Esophagus mucosa (tissue), 1 donor: ENCODE measurements around the gene PFN3. TPM values are rescaled to one million over a fixed set of nuclear protein-coding genes. Genes with fewer than 3 reads are reported as not detected.
"Not testable (repeated sequence)": the region's sequence is repeated elsewhere in the genome, so short reads cannot be mapped to it uniquely, and the experiment has no call there.

Source experiments
- ATAC-seq: fragments of 200-7000 bp; cut with Tn5 transposase; one replicate; pipeline ENCODE4 v1.9.1; 2020
- total RNA-seq: library from RNA; stranded (reverse); gene quantifications from one replicate; pipeline ENCODE4 v1.2.4, GENCODE V29; 2023
- donor health status: DM: yes; HTN: yes; CAD: no.

The PFN3 gene
- total RNA-seq, 1 donor from 2014 or later = not detected

- ATAC-seq = no peak
Measured at GRCh38 chr5:177425196-177425800, 24.8 kb upstream of the PFN3 start.

GRCh38 chr5:177423671-177424070, 23.2 kb upstream of the PFN3 start:
- ATAC-seq = no peak

- ATAC-seq = no peak
Measured at GRCh38 chr5:177421062-177421798, 20.8 kb upstream of the PFN3 start.

GRCh38 chr5:177420472-177420871, 20.0 kb upstream of the PFN3 start:
- not testable (repeated sequence) for ATAC-seq

GRCh38 chr5:177419046-177419445, 18.6 kb upstream of the PFN3 start:
- ATAC-seq = no peak

- ATAC-seq = not testable (repeated sequence)
Measured at GRCh38 chr5:177417081-177417480, 16.6 kb upstream of the PFN3 start.

- no peak for ATAC-seq
Measured at GRCh38 chr5:177414481-177414880, 14.0 kb upstream of the PFN3 start.

GRCh38 chr5:177412603-177413233, 12.3 kb upstream of the PFN3 start:
- no peak for ATAC-seq

- no peak for ATAC-seq
Measured at GRCh38 chr5:177410575-177410974, 10.1 kb upstream of the PFN3 start.

GRCh38 chr5:177409043-177409801, 8.8 kb upstream of the PFN3 start, which contains the start of gene F12:
F12 (minus strand) TSS chr5:177409564; CDS start chr5:177409527, 37 bp downstream.
- no peak for ATAC-seq

GRCh38 chr5:177405805-177406204, 5.3 kb upstream of the PFN3 start:
- ATAC-seq = no peak

GRCh38 chr5:177405312-177405711, 4.9 kb upstream of the PFN3 start:
- no peak for ATAC-seq

- no peak for ATAC-seq
Measured at GRCh38 chr5:177404641-177405179, 4.2 kb upstream of the PFN3 start.

GRCh38 chr5:177403792-177404640, 3.6 kb upstream of the PFN3 start:
- ATAC-seq = peak; percentile 85

GRCh38 chr5:177403102-177403791, 2.8 kb upstream of the PFN3 start:
- ATAC-seq = peak; percentile 43

- peak; percentile 71 for ATAC-seq
Measured at GRCh38 chr5:177402271-177403043, 2.0 kb upstream of the PFN3 start.

GRCh38 chr5:177397875-177398390, 2.5 kb downstream of the PFN3 start:
- no peak for ATAC-seq

GRCh38 chr5:177396807-177397206, 3.7 kb downstream of the PFN3 start:
- no peak for ATAC-seq

GRCh38 chr5:177396078-177396477, 4.4 kb downstream of the PFN3 start:
- no peak for ATAC-seq

- no peak for ATAC-seq
Measured at GRCh38 chr5:177393990-177394389, 6.5 kb downstream of the PFN3 start.
